Astrocyte (in vitro differentiated cells and primary cell): Measurements from ENCODE around the gene FAAH2. TPM values are rescaled to one million over a fixed set of nuclear protein-coding genes. Genes with fewer than 3 reads are reported as not detected.

Experiments
- DNase-seq: peaks from one replicate; pipeline ENCODE4 v3.0.0-alpha.2; 2010; ENCODE audit warnings: low read depth
- FAIRE-seq: peaks from 2 replicates; lab custom pipeline; 2011; peaks lifted over from hg19 to GRCh38; lab: Jason Lieb, UNC
- H2AFZ ChIP-seq: 2 replicates; pipeline ENCODE4 v1.6.0; 2012; ENCODE audit warnings: low read depth, low read length, inconsistent platforms
- H3K27ac ChIP-seq: 2 replicates; pipeline ENCODE4 v1.5.1; 2011; ENCODE audit warnings: low read depth, low read length, inconsistent platforms
- H3K27me3 ChIP-seq: 2 replicates; pipeline ENCODE4 v1.6.0; 2011; ENCODE audit warnings: low read length, inconsistent platforms; ENCODE audit not compliant: insufficient read depth
- H3K36me3 ChIP-seq: 2 replicates; pipeline ENCODE4 v1.5.1; 2011; ENCODE audit warnings: low read length, inconsistent platforms; ENCODE audit not compliant: insufficient read depth
- H3K4me1 ChIP-seq: 2 replicates; pipeline ENCODE4 v1.5.1; 2011; ENCODE audit warnings: low read length, inconsistent platforms; ENCODE audit not compliant: insufficient read depth
- H3K4me2 ChIP-seq: 2 replicates; pipeline ENCODE4 v1.6.0; 2012; ENCODE audit warnings: low read length, inconsistent platforms
- H3K4me3 ChIP-seq: 2 replicates; pipeline ENCODE4 v1.5.1; 2011; ENCODE audit warnings: low read depth, mild to moderate bottlenecking, low read length, inconsistent platforms; ENCODE audit not compliant: insufficient read depth
- H3K79me2 ChIP-seq: 2 replicates; pipeline ENCODE4 v1.6.0; 2012; ENCODE audit warnings: mild to moderate bottlenecking, low read length, inconsistent platforms; ENCODE audit not compliant: insufficient read depth
- H3K9ac ChIP-seq: 2 replicates; pipeline ENCODE4 v1.6.0; 2012; ENCODE audit warnings: mild to moderate bottlenecking, low read length, inconsistent platforms
- H3K9me3 ChIP-seq: 2 replicates; pipeline ENCODE4 v1.5.1; 2012; ENCODE audit warnings: low read depth, mild to moderate bottlenecking, low read length, inconsistent platforms; ENCODE audit not compliant: insufficient read depth
- H4K20me1 ChIP-seq: 2 replicates; pipeline ENCODE4 v1.6.0; 2012; ENCODE audit warnings: low read length, inconsistent platforms; ENCODE audit not compliant: insufficient read depth
- H3K27ac Mint-ChIP-seq: one replicate; pipeline ENCODE4 v1.8.0; 2021; ENCODE audit warnings: mild to moderate bottlenecking, mixed read lengths; ENCODE audit not compliant: unreplicated experiment
- H3K27me3 Mint-ChIP-seq: one replicate; pipeline ENCODE4 v1.8.0; 2021; ENCODE audit warnings: low read depth, mixed read lengths; ENCODE audit not compliant: unreplicated experiment
- H3K36me3 Mint-ChIP-seq: one replicate; pipeline ENCODE4 v1.8.0; 2021; ENCODE audit warnings: low read depth, mixed read lengths; ENCODE audit not compliant: unreplicated experiment
- H3K4me1 Mint-ChIP-seq: one replicate; pipeline ENCODE4 v1.8.0; 2021; ENCODE audit warnings: low read depth, mixed read lengths; ENCODE audit not compliant: unreplicated experiment
- H3K4me3 Mint-ChIP-seq: one replicate; pipeline ENCODE4 v1.8.0; 2021; ENCODE audit warnings: mild to moderate bottlenecking, moderate library complexity, mixed read lengths; ENCODE audit not compliant: unreplicated experiment
- H3K9me3 Mint-ChIP-seq: one replicate; pipeline ENCODE4 v1.8.0; 2021; ENCODE audit warnings: mild to moderate bottlenecking, mixed read lengths; ENCODE audit not compliant: unreplicated experiment
- CTCF ChIP-seq: IDR thresholded peaks from 2 replicates; pipeline ENCODE4 v1.5.1; 2011; ENCODE audit warnings: low read depth, mild to moderate bottlenecking, inconsistent platforms, low read length, moderate library complexity; ENCODE audit not compliant: insufficient read depth
- EZH2 ChIP-seq: IDR thresholded peaks from 2 replicates; pipeline ENCODE4 v1.6.1; 2012; ENCODE audit warnings: mild to moderate bottlenecking, low read length, inconsistent platforms; ENCODE audit not compliant: insufficient read depth
- total RNA-seq: library from RNA; stranded (reverse); gene quantifications from 2 replicates; pipeline ENCODE4 v1.2.1, GENCODE V29; 2021

FAAH2 gene
- total RNA-seq, 1 donor from 2014 or later, result 0.20 TPM

- H3K4me1 Mint-ChIP-seq, result no peaks in the 10 kb centered on the region
- H3K27ac Mint-ChIP-seq, result no peak overlapping the region
- H3K27me3 Mint-ChIP-seq, result no peaks in the 10 kb centered on the region
- H3K9me3 Mint-ChIP-seq, result no peaks in the 10 kb centered on the region
- no peaks in the 10 kb centered on the region for H3K36me3 Mint-ChIP-seq
- no peaks in the 10 kb centered on the region for H3K9me3 ChIP-seq
- no peaks in the 10 kb centered on the region for H3K4me1 ChIP-seq
- H3K27ac ChIP-seq, result no peak overlapping the region
- no peak for DNase-seq
- FAIRE-seq, result no peak
- H3K4me3 ChIP-seq, result no peak overlapping the region
- no peaks in the 10 kb centered on the region for H3K27me3 ChIP-seq
- H3K36me3 ChIP-seq, result no peaks in the 10 kb centered on the region
- no peaks in the 10 kb centered on the region for H3K79me2 ChIP-seq
- no peak overlapping the region for H2AFZ ChIP-seq
- TF ChIP-seq CTCF (no peak), EZH2 (no peak)
- no peaks in the 10 kb centered on the region for H4K20me1 ChIP-seq
- no peak overlapping the region for H3K9ac ChIP-seq
- no peak overlapping the region for H3K4me2 ChIP-seq
- H3K4me3 Mint-ChIP-seq, result no peak overlapping the region
Observed at GRCh38 chrX:57366430-57366829, 79.9 kb downstream of the FAAH2 start.

- no peaks in the 10 kb centered on the region for H3K4me1 ChIP-seq
- TF ChIP-seq EZH2, result no peak
- TF ChIP-seq CTCF, result no peak
- no peak overlapping the region for H3K9ac ChIP-seq
- H3K27ac ChIP-seq, result no peak overlapping the region
- no peak overlapping the region for H2AFZ ChIP-seq
- no peaks in the 10 kb centered on the region for H4K20me1 ChIP-seq
- H3K9me3 ChIP-seq, result no peaks in the 10 kb centered on the region
- no peak overlapping the region for H3K27ac Mint-ChIP-seq
- no peaks in the 10 kb centered on the region for H3K36me3 ChIP-seq
- no peak overlapping the region for H3K4me2 ChIP-seq
- H3K27me3 Mint-ChIP-seq, result no peaks in the 10 kb centered on the region
- H3K4me1 Mint-ChIP-seq, result no peaks in the 10 kb centered on the region
- no peaks in the 10 kb centered on the region for H3K79me2 ChIP-seq
- H3K4me3 ChIP-seq, result no peak overlapping the region
- no peaks in the 10 kb centered on the region for H3K36me3 Mint-ChIP-seq
- H3K27me3 ChIP-seq, result no peaks in the 10 kb centered on the region
- no peak for DNase-seq
- peak; percentile 58 for FAIRE-seq
- no peaks in the 10 kb centered on the region for H3K9me3 Mint-ChIP-seq
- no peak overlapping the region for H3K4me3 Mint-ChIP-seq
Observed at GRCh38 chrX:57367649-57368048, 81.1 kb downstream of the FAAH2 start.

- no peak for DNase-seq
- Histone ChIP-seq H3K4me3 (no peak overlapping the region), H3K27ac (no peak overlapping the region), H3K4me2 (no peak overlapping the region), H3K4me1 (no peaks in the 10 kb centered on the region), H4K20me1 (no peaks in the 10 kb centered on the region), H3K79me2 (no peaks in the 10 kb centered on the region), H2AFZ (no peak overlapping the region), H3K36me3 (no peaks in the 10 kb centered on the region), H3K27me3 (no peaks in the 10 kb centered on the region), H3K9me3 (no peaks in the 10 kb centered on the region), H3K9ac (no peak overlapping the region)
- TF ChIP-seq CTCF (no peak), EZH2 (no peak)
- H3K36me3 Mint-ChIP-seq, result no peaks in the 10 kb centered on the region
- no peaks in the 10 kb centered on the region for H3K9me3 Mint-ChIP-seq
- no peaks in the 10 kb centered on the region for H3K4me1 Mint-ChIP-seq
- no peak overlapping the region for H3K4me3 Mint-ChIP-seq
- no peak overlapping the region for H3K27ac Mint-ChIP-seq
- no peaks in the 10 kb centered on the region for H3K27me3 Mint-ChIP-seq
- no peak for FAIRE-seq
Observed at GRCh38 chrX:57368158-57368557, 81.7 kb downstream of the FAAH2 start.
